Endothelial cell of umbilical vein (primary cell): ENCODE data around the gene CACNA1C.

Experiments
- EZH2 ChIP-seq: IDR thresholded peaks from 2 replicates; pipeline ENCODE4 v1.6.1; 2012; ENCODE audit warnings: borderline replicate concordance, low read depth, mild to moderate bottlenecking, moderate library complexity, low read length, inconsistent platforms; ENCODE audit not compliant: severe bottlenecking
- GATA2 ChIP-seq: IDR thresholded peaks from 2 replicates; pipeline ENCODE4 v1.7.0; 2011; ENCODE audit warnings: low read depth, mild to moderate bottlenecking, moderate library complexity, mixed read lengths, low read length; ENCODE audit not compliant: insufficient read length, insufficient read depth
- JUN ChIP-seq: IDR thresholded peaks from 2 replicates; pipeline ENCODE4 v1.6.1; 2011; ENCODE audit warnings: borderline replicate concordance, low read depth; ENCODE audit not compliant: insufficient read length, insufficient read depth
- MYC ChIP-seq: IDR thresholded peaks from one replicate; pipeline ENCODE4 v1.6.1; 2011; ENCODE audit warnings: mild to moderate bottlenecking, low read depth, low read length
- POLR2A ChIP-seq: IDR thresholded peaks from 2 replicates; pipeline ENCODE4 v1.6.1; 2012; ENCODE audit warnings: low read depth, mild to moderate bottlenecking, control low read depth, low read length
- POLR2AphosphoS5 ChIP-seq: IDR thresholded peaks from 2 replicates; pipeline ENCODE4 v1.6.1; 2012; ENCODE audit warnings: low read depth, mild to moderate bottlenecking, control low read depth, low read length, moderate library complexity; ENCODE audit not compliant: insufficient read depth
- TF ChIP-seq, protein P1 (sequence below), 2 donors: IDR thresholded peaks; 1 replicate in 1 of 2; 2 replicates in 1 of 2; pipeline ENCODE4 v1.5.1; 2011; ENCODE audit warnings: low read length in 2 of 2, mild to moderate bottlenecking in 2 of 2, moderate library complexity in 2 of 2, control low read depth in 1 of 2, inconsistent platforms in 1 of 2, low read depth in 1 of 2; ENCODE audit not compliant: insufficient read depth in 1 of 2; ENCODE audit errors: extremely low read depth in 1 of 2
- TF ChIP-seq, protein P2 (sequence below): IDR thresholded peaks from 2 replicates; pipeline ENCODE4 v1.6.1; 2011; ENCODE audit not compliant: insufficient read depth, insufficient read length

DNA sequence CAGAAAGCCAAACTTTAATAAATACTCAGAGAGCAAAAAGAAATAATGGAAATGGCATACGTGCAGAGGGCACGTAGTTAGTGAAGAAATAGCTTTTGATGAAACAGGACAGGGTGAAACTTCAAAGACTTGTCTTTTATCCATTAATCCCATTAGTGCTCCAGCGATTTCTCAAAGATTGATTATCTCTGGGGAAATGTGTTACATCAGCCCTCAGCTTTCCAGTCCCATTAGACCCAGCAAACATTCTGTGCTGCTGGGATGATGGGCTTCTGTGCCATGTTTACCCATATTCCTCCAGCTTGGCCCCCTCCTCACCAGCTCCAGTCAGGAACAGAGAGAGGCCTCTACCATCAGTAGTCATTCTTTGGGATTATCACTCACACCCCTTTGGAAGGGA lies 113.1 kb downstream of the CACNA1C start:
- no peak for TF ChIP-seq EZH2
- TF ChIP-seq, protein P1, sequence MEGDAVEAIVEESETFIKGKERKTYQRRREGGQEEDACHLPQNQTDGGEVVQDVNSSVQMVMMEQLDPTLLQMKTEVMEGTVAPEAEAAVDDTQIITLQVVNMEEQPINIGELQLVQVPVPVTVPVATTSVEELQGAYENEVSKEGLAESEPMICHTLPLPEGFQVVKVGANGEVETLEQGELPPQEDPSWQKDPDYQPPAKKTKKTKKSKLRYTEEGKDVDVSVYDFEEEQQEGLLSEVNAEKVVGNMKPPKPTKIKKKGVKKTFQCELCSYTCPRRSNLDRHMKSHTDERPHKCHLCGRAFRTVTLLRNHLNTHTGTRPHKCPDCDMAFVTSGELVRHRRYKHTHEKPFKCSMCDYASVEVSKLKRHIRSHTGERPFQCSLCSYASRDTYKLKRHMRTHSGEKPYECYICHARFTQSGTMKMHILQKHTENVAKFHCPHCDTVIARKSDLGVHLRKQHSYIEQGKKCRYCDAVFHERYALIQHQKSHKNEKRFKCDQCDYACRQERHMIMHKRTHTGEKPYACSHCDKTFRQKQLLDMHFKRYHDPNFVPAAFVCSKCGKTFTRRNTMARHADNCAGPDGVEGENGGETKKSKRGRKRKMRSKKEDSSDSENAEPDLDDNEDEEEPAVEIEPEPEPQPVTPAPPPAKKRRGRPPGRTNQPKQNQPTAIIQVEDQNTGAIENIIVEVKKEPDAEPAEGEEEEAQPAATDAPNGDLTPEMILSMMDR (IDR thresholded peaks at IDR 0.05; ENCODE audit: extremely low read depth in 1 of 2, insufficient read depth in 1 of 2, low read depth in 1 of 2, low read length in 2 of 2): no peak
- no peak for TF ChIP-seq POLR2A
- TF ChIP-seq, protein P2, sequence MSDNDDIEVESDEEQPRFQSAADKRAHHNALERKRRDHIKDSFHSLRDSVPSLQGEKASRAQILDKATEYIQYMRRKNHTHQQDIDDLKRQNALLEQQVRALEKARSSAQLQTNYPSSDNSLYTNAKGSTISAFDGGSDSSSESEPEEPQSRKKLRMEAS: no peak
- no peak for TF ChIP-seq POLR2AphosphoS5
- no peak for TF ChIP-seq JUN
- no peak for TF ChIP-seq GATA2
- TF ChIP-seq MYC: no peak
